Kidney tubule cell (primary cell): ENCODE measurements around the gene ZNF619.

Source experiments
- DNase-seq: peaks from one replicate; pipeline ENCODE4 v3.0.0-alpha.2; 2018; ENCODE audit warnings: low spot score

The ZNF619 gene

GRCh38 chr3:40534283-40534682 is 57.4 kb downstream of the ZNF619 start:
- DNase-seq, result no peak
